ENCODE data around the gene LEFTY1. TPM values are rescaled to one million over a fixed set of nuclear protein-coding genes. Genes with fewer than 3 reads are reported as not detected.

LEFTY1 gene
- total RNA-seq, 1 donor from 2014 or later: 0.31 TPM

DNA sequence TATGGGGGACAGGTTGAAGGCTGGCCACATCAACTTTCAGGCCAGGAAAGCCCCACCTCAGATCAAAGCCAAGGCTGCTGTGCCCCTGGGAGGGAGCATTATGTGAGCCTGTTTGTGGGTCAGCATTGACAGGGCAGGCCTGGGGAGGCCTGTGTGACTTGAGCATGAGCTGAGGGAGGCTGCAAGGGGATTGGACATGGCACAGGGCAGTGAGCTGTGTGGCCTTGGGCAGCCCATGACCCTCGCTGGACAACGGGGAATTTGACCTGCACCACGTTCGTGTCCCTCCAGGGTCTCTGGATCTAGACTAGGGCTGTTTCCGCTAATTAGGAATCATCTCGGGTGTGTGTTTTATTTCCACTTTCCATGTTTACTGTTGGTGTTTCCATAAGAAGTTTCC is 17.5 kb upstream of the LEFTY1 start:
- no peak overlapping the region for H3K4me3 Mint-ChIP-seq
- H3K27ac Mint-ChIP-seq: no peak overlapping the region
- H3K9me3 Mint-ChIP-seq: no peaks in the 10 kb centered on the region
- no peak for DNase-seq (ENCODE audit: extremely low spot score, unreplicated experiment)
- no peak for TF ChIP-seq CTCF (conservative IDR thresholded peaks at IDR 0.05)
- peaks cover 4% of the 10 kb centered on the region for H3K4me1 Mint-ChIP-seq (ENCODE audit: unreplicated experiment)
- no peaks in the 10 kb centered on the region for H3K27me3 Mint-ChIP-seq
- no peaks in the 10 kb centered on the region for H3K36me3 Mint-ChIP-seq

DNA sequence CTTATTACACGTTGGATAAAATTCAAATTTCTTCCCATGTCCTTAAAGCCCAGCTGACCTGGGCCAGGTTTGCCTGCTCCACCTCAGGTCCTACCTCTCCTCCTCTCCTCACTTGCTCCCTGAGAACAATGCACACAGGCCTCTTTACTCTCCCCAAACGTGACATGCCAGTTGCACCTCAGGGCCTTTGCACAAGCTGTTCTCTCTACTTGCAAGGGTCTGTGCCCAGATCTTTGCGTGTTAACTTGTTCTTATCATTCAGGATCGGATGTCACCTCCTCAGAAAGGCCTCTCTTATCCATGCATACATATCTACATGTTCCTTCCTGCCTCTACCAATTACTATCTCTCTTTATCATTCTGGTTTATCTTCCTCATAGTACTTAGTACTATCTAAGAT is 14.7 kb upstream of the LEFTY1 start:
- TF ChIP-seq CTCF (conservative IDR thresholded peaks at IDR 0.05): no peak

DNA sequence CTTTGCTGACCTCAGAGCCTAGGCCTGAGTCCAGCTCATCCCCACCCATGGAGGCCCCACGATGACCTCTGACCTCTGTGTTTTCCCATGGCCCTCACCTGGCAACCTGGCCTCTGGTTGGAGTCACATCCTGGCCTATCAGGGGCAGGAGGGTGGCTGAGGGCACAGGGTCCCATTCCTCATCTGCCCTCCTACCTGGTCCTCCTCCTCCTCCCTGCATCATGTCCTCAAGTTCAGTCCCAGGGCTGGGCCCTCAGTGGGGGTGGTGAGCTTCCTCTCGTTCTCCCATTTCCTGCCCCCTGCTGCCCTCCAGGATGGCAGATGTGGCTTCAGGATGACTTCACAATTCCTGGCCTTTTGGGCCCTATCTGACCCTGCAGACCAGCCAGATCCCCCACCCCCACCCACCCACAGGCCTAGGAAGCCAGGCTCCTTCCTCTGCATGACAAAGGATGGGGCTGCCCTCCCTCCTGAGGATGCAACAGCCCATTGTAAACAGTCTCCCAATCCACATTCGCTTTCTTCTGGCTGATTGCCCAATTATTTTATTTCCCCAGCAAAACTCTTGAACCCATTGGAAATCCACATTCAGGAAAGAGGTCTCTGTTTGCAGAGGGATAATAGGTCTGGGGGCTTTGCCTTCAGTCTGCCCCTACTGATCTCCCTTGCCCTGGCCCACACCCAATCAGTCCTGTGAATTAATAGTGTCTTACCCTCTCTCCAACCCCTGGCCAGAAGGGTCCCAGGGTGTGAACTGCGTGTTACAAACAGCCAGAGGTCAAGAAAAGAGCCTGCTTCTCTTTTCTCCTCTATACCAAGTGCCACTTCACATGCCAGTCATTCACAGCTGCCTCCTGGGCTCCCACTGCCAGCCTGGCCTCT is 10.3 kb upstream of the LEFTY1 start:
- Mint-ChIP-seq H3K36me3 (no peaks in the 10 kb centered on the region), H3K9me3 (no peaks in the 10 kb centered on the region), H3K4me1 (ENCODE audit: unreplicated experiment) (peaks cover 10% of the 10 kb centered on the region), H3K27ac (no peak overlapping the region), H3K4me3 (no peak overlapping the region), H3K27me3 (no peaks in the 10 kb centered on the region)
- DNase-seq (ENCODE audit: extremely low spot score, unreplicated experiment): no peak
- no peak for TF ChIP-seq CTCF (conservative IDR thresholded peaks at IDR 0.05)

More for the DNA sequence above, 14.7 kb upstream of the LEFTY1 start:
- H3K9me3 Mint-ChIP-seq: no peaks in the 10 kb centered on the region
- H3K36me3 Mint-ChIP-seq: no peaks in the 10 kb centered on the region
- DNase-seq (ENCODE audit: extremely low spot score, unreplicated experiment): no peak
- H3K27me3 Mint-ChIP-seq: no peaks in the 10 kb centered on the region
- no peak overlapping the region for H3K27ac Mint-ChIP-seq
- peaks cover 6% of the 10 kb centered on the region for H3K4me1 Mint-ChIP-seq (ENCODE audit: unreplicated experiment)
- H3K4me3 Mint-ChIP-seq: no peak overlapping the region

- no peak for DNase-seq (ENCODE audit: extremely low spot score, unreplicated experiment)
- Mint-ChIP-seq H3K27me3 (no peaks in the 10 kb centered on the region), H3K4me1 (ENCODE audit: unreplicated experiment) (peaks cover 10% of the 10 kb centered on the region), H3K27ac (no peak overlapping the region), H3K9me3 (no peaks in the 10 kb centered on the region), H3K36me3 (no peaks in the 10 kb centered on the region), H3K4me3 (no peak overlapping the region)
- TF ChIP-seq CTCF (conservative IDR thresholded peaks at IDR 0.05): no peak
Observed at GRCh38 chr1:225897595-225898514, 8.9 kb upstream of the LEFTY1 start.

DNA sequence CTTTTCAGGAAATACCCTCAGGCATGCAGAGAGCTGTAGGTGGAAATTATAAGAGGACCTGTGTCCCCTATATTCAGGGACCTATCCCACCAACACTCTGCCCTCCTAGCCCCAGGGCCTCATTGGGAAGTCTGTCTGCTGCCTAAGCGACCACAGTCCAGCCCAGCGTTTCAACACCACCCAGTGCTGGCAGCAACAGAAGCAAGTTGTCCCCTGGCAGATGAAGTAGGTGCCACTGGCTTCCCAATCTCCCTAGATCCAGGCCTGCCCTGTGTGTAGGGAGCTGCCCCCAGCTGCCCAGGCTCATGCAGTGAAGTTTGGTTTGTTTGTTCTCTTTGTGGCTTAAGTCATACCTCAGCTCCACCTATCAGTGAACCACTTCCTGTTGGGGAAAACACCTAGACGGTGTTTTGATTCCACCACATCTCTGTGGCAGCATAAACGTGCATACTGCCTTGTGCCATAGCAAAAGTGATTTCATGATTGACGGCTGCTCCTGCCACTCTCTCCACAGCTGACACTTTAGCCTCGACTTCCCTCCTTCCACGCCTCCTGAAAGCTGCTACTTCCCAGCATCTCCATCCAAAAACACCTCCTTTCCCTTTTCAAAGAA is 8.1 kb upstream of the LEFTY1 start:
- Mint-ChIP-seq H3K36me3 (no peaks in the 10 kb centered on the region), H3K27me3 (no peaks in the 10 kb centered on the region), H3K4me1 (ENCODE audit: unreplicated experiment) (peaks cover 10% of the 10 kb centered on the region), H3K9me3 (no peaks in the 10 kb centered on the region), H3K4me3 (no peak overlapping the region), H3K27ac (no peak overlapping the region)
- no peak for DNase-seq (ENCODE audit: extremely low spot score, unreplicated experiment)
- no peak for TF ChIP-seq CTCF (conservative IDR thresholded peaks at IDR 0.05)
